Sigmoid colon (tissue), 7 donors: ENCODE results near the gene LMBR1. TPM values are rescaled to one million over a fixed set of nuclear protein-coding genes. Genes with fewer than 3 reads are reported as not detected.

Experiments
- DNase-seq: peaks from one replicate; pipeline ENCODE4 v3.0.0-alpha.2; 2019
- H3K27ac ChIP-seq, 4 donors: fragments of 200-600 bp; sonication (generic); one replicate each; pipeline ENCODE4 v1.5.1; 2016 to 2019; ENCODE audit warnings: mild to moderate bottlenecking in 1 of 4
- H3K27me3 ChIP-seq, 3 donors: fragments of 200-600 bp; sonication (generic); one replicate each; pipeline ENCODE4 v1.5.1; 2019; ENCODE audit warnings: mild to moderate bottlenecking in 1 of 3
- H3K36me3 ChIP-seq, 4 donors: fragments of 200-600 bp; sonication (generic); one replicate each; pipeline ENCODE4 v1.5.1; 2016 to 2019
- H3K4me1 ChIP-seq, 4 donors: fragments of 200-600 bp; sonication (generic); one replicate each; pipeline ENCODE4 v1.5.1; 2017 to 2019
- H3K4me3 ChIP-seq, 4 donors: fragments of 200-600 bp; sonication (generic); one replicate each; pipeline ENCODE4 v1.5.1; 2017 to 2019; ENCODE audit warnings: mild to moderate bottlenecking in 2 of 4, moderate library complexity in 1 of 4
- H3K9me3 ChIP-seq, 4 donors: fragments of 200-600 bp in 3 of 4; sonication (generic) in 3 of 4; one replicate each; pipeline versions ENCODE4 v1.5.1 to v1.6.1; 2013 to 2019
- EP300 ChIP-seq, 4 donors: sonication (generic); formaldehyde crosslinking; IDR thresholded peaks; one replicate each; pipeline ENCODE4 v1.6.1; 2017; ENCODE audit warnings: antibody characterized with exemption in 4 of 4
- POLR2A ChIP-seq, 2 donors: fragments of 450-650 bp; IDR thresholded peaks; one replicate each; pipeline ENCODE4 v1.6.1; 2016; ENCODE audit warnings: antibody characterized with exemption in 2 of 2, mild to moderate bottlenecking in 2 of 2, moderate library complexity in 2 of 2
- POLR2AphosphoS5 ChIP-seq, 4 donors: sonication (generic); formaldehyde crosslinking; IDR thresholded peaks; one replicate each; pipeline ENCODE4 v1.6.1; 2017; ENCODE audit warnings: antibody characterized with exemption in 4 of 4
- WGBS, 2 donors: extraction: QIAGEN DNeasy Blood & Tissue Kit; methylation state at CpG; one replicate each; pipeline ENCODE4 v1.1.7; 2013; 5-methylcytosine and 5-hydroxymethylcytosine counted together
- intact Hi-C: fragments of 100-400 bp; cut with DNase I; formaldehyde crosslinking; loops from one replicate; pipeline ENCODE4 v1.15.1; 2023
- polyA plus RNA-seq, 3 donors: library from polyadenylated mRNA; stranded (reverse); fragments of 200-250 nt; gene quantifications; one replicate each; pipeline ENCODE4 v1.2.3, GENCODE V29; 2013
- total RNA-seq, 4 donors: library from RNA; depleted of rRNA; stranded (reverse); fragments of >200 nt; gene quantifications; one replicate each; pipeline ENCODE4 v1.1.0, GENCODE V29; 2016
- TF ChIP-seq, protein P1 (sequence below), 4 experiments: fragments of 450-650 bp in 3 of 4; fragments of 200-600 bp in 1 of 4; IDR thresholded peaks; one replicate each; pipeline ENCODE4 v1.5.1; 2016 to 2019; ENCODE audit warnings: antibody characterized with exemption in 4 of 4, mild to moderate bottlenecking in 3 of 4, moderate library complexity in 2 of 4
- donor health status: healthy with polysubstance abuse.
- donor health status: Bipolar disorder and iron deficiency.
- donor health status: healthy.

Gene LMBR1
- total and polyA plus RNA-seq, 7 donors: 2.5 to 60.9 (median 43.9) TPM

GRCh38 chr7:156843157-156843556 is 49.8 kb downstream of the LMBR1 start:
- intact Hi-C loops: no loop called here
- Histone ChIP-seq H3K36me3 (no peaks in the 10 kb centered on the region), H3K27me3 (no peaks in the 10 kb centered on the region), H3K27ac (no peak overlapping the region), H3K4me1 (no peaks in the 10 kb centered on the region), H3K9me3 (no peaks in the 10 kb centered on the region), H3K4me3 (no peak overlapping the region)
- no peak for DNase-seq
- TF ChIP-seq, protein P1, sequence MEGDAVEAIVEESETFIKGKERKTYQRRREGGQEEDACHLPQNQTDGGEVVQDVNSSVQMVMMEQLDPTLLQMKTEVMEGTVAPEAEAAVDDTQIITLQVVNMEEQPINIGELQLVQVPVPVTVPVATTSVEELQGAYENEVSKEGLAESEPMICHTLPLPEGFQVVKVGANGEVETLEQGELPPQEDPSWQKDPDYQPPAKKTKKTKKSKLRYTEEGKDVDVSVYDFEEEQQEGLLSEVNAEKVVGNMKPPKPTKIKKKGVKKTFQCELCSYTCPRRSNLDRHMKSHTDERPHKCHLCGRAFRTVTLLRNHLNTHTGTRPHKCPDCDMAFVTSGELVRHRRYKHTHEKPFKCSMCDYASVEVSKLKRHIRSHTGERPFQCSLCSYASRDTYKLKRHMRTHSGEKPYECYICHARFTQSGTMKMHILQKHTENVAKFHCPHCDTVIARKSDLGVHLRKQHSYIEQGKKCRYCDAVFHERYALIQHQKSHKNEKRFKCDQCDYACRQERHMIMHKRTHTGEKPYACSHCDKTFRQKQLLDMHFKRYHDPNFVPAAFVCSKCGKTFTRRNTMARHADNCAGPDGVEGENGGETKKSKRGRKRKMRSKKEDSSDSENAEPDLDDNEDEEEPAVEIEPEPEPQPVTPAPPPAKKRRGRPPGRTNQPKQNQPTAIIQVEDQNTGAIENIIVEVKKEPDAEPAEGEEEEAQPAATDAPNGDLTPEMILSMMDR (IDR thresholded peaks at IDR 0.05): no peak
- TF ChIP-seq POLR2AphosphoS5 (IDR thresholded peaks at IDR 0.05): no peak
- no peak for TF ChIP-seq POLR2A (IDR thresholded peaks at IDR 0.05)
- no peak for TF ChIP-seq EP300 (IDR thresholded peaks at IDR 0.05)
- 95 to 97% methylated on average over 2 of the region's 2 CpGs for WGBS, 2 donors

DNA sequence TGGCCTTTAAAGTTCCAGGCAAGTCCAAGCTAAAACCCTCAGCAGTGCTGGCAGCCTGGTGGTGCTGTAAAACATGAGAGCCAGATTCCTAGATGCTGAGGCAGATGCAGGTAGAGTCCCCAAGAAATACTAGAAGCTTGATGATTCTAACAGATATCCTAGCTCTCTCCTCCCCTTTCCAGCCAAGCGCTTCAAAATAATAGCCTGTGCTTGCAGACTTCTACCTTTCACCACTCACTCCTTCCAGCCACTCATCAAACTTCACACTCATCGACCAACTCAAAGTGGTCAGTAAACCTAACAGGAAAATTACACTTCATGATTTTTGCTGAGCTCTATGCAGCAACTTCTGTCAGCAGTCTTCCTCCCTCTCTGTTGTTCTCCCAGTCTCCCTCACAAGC is 50.2 kb downstream of the LMBR1 start:
- TF ChIP-seq POLR2AphosphoS5 (IDR thresholded peaks at IDR 0.05): no peak
- TF ChIP-seq, protein P1 (IDR thresholded peaks at IDR 0.05): no peak
- no peak for TF ChIP-seq POLR2A (IDR thresholded peaks at IDR 0.05)
- TF ChIP-seq EP300 (IDR thresholded peaks at IDR 0.05): no peak
- no peaks in the 10 kb centered on the region for H3K36me3 ChIP-seq
- H3K4me1 ChIP-seq: no peaks in the 10 kb centered on the region
- 85 to 89% methylated on average over 2 of the region's 2 CpGs for WGBS, 2 donors
- H3K9me3 ChIP-seq: no peaks in the 10 kb centered on the region
- intact Hi-C loops: no loop called here
- H3K27me3 ChIP-seq: no peaks in the 10 kb centered on the region
- no peak overlapping the region for H3K27ac ChIP-seq
- no peak overlapping the region for H3K4me3 ChIP-seq
- no peak for DNase-seq

DNA sequence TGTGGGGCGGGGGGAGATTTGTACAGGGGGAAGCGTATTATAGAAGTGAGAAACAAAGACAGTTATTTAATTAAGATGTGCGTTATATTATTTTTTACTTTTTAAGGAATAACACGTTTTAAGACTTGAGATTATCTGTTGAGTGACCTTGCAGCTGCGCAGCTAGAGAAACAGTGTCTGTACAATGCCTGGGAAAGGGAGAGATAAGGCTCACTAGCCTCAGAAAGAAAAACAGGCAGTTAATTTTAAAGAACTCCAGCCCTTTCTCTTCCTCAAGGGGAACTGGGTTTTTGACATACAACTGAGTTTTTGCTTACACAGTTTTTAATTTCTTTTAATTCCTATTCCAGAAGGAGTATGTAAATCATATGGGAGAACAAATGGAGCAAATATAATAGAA is 50.7 kb downstream of the LMBR1 start:
- no peak for DNase-seq
- no peaks in the 10 kb centered on the region for H3K27me3 ChIP-seq
- H3K4me3 ChIP-seq: no peak overlapping the region
- no peak overlapping the region for H3K27ac ChIP-seq
- H3K9me3 ChIP-seq: no peaks in the 10 kb centered on the region
- no peaks in the 10 kb centered on the region for H3K4me1 ChIP-seq
- intact Hi-C loops: no loop called here
- WGBS, 2 donors: 91 to 92% methylated on average over 5 of the region's 5 CpGs
- TF ChIP-seq POLR2AphosphoS5 (IDR thresholded peaks at IDR 0.05) (no peak), POLR2A (IDR thresholded peaks at IDR 0.05) (no peak), EP300 (IDR thresholded peaks at IDR 0.05) (no peak)
- TF ChIP-seq, protein P1 (IDR thresholded peaks at IDR 0.05): no peak
- no peaks in the 10 kb centered on the region for H3K36me3 ChIP-seq

DNA sequence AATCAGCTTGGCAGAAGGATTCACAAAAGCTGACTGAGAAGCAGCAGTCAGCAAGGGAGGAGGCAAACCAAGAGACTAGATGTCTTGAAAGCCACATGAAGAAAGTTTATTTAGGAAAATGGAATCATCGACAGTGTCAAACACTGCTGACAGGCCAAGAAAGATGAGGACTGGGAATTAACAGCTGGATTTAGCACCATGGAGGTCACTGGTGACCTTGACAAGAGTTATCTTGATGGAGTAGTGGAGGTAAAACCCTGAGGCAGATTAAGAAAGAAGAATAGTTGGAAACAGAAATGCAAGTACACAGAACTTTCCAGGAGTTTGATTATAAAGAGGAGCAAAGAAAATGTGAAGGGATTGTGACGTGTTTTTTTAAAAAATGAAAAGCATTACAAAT is 51.5 kb downstream of the LMBR1 start:
- Histone ChIP-seq H3K27ac (no peak overlapping the region), H3K36me3 (no peaks in the 10 kb centered on the region), H3K27me3 (no peaks in the 10 kb centered on the region), H3K9me3 (no peaks in the 10 kb centered on the region), H3K4me3 (no peak overlapping the region), H3K4me1 (no peaks in the 10 kb centered on the region)
- DNase-seq: no peak
- WGBS, 2 donors: 88 to 94% methylated on average over 2 of the region's 2 CpGs
- TF ChIP-seq, protein P1 (IDR thresholded peaks at IDR 0.05): no peak
- TF ChIP-seq POLR2A (IDR thresholded peaks at IDR 0.05) (no peak), POLR2AphosphoS5 (IDR thresholded peaks at IDR 0.05) (no peak), EP300 (IDR thresholded peaks at IDR 0.05) (no peak)
- intact Hi-C loops: no loop called here

- intact Hi-C loops: no loop called here
Measured at GRCh38 chr7:156840134-156840533, 52.8 kb downstream of the LMBR1 start.

More at GRCh38 chr7:156840134-156840533, 52.8 kb downstream of the LMBR1 start:
- no peak for DNase-seq
- H3K36me3 ChIP-seq: no peaks in the 10 kb centered on the region
- WGBS, 2 donors: 77 to 79% methylated on average over 5 of the region's 5 CpGs
- no peaks in the 10 kb centered on the region for H3K27me3 ChIP-seq
- TF ChIP-seq, protein P1 (IDR thresholded peaks at IDR 0.05): no peak
- TF ChIP-seq EP300 (IDR thresholded peaks at IDR 0.05) (no peak), POLR2AphosphoS5 (IDR thresholded peaks at IDR 0.05) (no peak), POLR2A (IDR thresholded peaks at IDR 0.05) (no peak)
- no peaks in the 10 kb centered on the region for H3K9me3 ChIP-seq
- no peak overlapping the region for H3K27ac ChIP-seq
- no peak overlapping the region for H3K4me3 ChIP-seq
- no peaks in the 10 kb centered on the region for H3K4me1 ChIP-seq
